ENCODE measurements around the gene KCTD13.
"Not testable (repeated sequence)": the region's sequence is repeated elsewhere in the genome, so short reads cannot be mapped to it uniquely, and the experiment has no call there.

KCTD13 gene

DNA sequence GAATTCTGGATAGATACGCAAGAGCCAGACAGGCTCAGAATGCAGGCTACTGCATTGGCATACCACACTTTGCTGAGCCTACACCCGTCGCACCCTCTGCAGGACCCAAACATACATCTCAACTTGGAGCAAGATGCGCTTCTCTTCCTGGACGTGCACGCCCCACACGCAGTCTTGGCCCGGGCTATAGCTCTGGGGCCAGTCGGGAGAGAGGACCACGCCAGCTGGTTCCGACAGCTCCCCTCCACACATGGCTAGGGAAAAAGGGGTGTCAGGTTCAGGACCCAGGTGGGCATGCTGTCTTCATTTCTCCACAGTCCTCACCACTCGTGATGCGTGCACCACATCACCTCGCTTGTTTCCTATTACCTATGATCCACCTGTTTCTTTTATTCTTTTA lies 47.9 kb downstream of the KCTD13 start:
- DNase-seq (ENCODE audit: low read depth in 2 of 2) = no peak

DNA sequence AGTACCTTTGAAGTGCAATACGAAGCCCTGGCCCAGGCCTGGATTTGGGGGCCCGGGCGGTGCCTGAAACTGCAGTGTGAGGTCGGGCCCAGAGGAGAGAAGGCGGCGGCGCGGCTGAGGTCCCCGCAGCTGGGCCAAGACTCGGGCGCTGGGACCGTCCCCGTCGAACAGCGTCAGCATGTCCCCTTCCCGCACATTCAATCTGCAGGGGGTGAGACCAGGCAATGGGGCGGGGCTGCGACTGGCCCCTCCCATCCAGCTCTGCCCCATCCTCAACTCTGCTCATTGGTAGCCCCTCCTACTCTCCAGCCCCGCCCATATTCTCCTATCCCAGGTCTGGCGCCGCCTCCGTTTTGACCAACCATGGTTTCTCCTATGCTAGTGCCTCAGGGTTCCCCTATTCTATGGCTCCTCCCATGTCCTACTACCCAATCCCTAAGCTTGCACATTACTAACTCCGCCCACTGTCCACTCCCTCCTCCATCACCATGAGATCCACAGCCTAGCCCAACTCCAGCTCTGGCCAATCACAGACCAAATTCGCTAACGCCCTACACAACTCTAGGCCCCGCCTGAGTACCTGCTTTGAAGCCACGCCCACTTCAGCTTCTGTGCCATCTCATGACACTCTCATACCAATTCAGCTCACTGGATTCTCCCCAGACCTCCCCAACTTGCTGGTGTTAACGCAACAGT lies 48.6 kb downstream of the KCTD13 start:
- no peak for DNase-seq (ENCODE audit: low read depth in 2 of 2)

DNA sequence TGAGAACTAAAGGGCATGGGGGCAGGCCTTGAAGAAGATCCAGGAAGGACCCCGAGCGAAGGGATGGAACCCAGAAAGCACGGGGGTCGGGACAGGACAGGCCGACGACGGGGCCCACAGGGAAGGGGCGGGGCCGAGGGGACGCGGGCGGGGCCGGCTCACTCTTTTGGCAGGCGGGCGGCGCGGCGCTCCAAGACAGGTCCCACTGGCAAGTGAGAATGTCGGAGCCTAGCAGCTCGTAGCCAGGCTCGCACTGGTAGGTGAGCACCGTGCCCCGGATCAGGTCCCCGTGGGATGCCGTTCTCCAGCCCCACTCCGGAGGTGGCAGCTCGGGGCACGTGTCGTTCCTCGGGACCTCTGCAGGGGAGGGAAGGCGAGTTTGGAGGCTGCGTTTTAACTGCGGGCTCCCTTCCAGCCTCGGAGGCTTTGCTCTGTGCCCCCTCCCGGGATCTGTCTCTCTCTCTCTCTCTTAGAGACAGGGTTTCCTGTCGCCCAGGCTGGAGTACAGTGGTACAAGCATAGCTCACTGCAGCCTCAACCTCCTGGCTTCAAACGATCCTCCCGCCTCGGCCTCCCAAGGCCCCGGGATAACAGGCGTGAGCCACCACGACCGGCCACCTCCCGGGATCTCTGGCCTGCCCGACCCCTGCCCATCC lies 49.3 kb downstream of the KCTD13 start:
- no peak for DNase-seq (ENCODE audit: low read depth in 2 of 2)

DNA sequence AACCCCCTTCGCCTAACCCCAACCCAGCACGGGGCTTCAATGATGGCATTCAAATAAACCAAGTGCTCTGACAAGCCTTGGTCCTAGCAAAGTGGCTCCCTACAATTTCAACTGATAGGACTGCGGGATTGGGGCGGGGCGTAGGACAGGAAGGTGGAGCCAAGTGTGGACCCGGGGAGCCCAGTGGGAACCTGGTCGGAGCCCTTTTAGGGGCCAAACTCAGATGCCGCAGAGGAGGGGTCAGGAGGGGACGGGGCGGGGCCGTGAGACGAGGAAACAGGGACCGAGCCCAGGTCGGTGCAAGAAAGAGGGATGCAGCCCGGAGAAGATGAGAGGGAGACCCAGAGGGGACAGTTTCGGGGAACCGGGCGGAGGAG lies 49.8 kb downstream of the KCTD13 start:
- DNase-seq (ENCODE audit: low read depth in 2 of 2) = no peak

DNA sequence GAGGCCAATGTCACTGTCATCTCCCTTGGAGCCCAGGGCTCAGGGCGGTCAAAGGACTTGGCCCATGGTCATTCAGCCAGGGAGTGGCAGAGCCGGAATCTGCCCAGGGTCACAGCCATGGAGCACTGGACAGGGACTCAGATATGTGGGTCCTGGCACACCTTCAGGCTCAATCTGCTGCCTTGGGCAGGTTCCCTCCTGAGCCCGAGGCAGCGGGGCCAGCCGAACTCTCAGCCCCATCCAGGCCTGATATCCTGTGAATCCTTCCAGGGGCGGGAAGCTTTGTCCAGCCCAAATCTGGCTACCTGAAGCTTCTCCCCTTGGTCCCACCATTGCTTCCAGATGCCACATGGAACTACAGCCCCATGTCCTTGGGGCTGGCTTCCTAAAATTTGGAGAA lies 50.8 kb downstream of the KCTD13 start:
- no peak for DNase-seq (ENCODE audit: low read depth in 2 of 2)

DNA sequence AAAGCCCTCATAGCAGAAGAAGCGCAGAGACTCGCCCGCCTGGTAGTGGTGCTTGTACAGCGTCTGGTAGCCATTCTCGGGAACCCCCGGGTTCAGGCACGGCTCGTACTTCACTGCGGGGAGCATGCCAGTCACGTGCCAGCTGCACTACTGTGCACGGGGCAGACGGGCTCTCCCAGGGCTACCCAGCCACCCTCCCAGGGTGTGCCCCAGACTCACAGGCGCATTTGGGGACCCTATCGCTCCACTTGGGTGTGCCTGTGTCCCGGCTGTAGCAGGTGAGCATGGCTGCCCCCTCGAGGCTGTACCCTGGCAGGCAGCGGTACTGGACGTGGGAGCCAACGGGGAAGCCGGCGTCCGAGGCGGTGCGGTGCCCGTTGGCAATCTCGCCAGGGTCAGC lies 52.7 kb downstream of the KCTD13 start:
- DNase-seq (ENCODE audit: low read depth in 2 of 2) = no peak

DNA sequence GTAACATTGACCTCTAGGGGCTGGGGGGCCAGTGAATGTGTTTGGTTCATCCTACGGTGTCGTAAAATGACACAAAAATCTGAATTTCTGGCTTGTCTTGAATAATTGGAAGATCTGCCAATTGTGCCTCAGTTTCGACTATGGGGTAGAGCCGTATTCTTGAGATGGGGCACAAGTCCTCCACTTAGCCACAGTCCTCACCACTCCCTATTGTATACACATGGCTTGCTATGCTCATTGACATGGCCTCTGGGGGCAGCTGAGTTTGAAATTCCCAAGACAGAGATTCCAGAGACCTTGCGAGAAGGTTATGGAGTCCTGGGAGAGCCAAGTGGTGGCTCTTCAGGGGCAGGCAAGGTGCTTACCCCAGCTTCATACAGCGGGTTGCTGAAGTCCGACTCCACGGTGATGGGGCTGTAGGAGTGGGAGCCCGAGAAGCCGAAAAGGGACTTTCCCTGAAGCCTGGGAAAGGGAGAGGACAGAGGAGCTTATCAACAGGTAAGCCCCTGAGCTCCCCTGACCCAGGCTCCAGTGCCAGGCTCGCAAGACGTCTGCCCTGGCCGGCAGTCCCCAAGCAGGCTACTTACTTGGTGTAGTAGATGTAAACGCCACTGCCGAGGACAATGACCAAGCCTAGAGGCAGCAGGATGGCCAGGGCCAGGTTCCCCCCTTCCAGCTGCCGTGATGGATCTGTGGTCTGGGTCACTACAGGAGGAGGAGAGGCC lies 54.0 kb downstream of the KCTD13 start:
- no peak for DNase-seq (ENCODE audit: low read depth in 2 of 2)

DNA sequence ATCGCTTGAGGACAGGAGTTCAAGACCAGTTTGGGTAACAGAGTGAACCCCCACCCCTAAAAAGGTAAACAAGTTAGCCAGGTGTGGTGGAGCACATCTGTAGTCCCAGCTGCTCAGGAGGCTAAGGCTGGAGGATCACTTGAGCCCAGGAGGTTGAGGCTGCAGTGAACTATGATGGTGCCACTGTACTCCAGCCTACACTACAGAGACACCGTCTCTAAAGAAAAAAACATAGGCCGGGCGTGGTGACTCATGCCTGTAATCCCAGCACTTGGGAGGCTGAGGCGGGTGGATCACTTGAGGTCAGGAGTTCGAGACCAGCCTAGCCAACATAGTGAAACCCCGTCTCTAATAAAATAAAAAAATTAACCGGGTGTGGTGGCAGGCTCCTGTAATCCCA lies 57.0 kb downstream of the KCTD13 start:
- DNase-seq (ENCODE audit: low read depth in 2 of 2) = not testable (repeated sequence)

DNA sequence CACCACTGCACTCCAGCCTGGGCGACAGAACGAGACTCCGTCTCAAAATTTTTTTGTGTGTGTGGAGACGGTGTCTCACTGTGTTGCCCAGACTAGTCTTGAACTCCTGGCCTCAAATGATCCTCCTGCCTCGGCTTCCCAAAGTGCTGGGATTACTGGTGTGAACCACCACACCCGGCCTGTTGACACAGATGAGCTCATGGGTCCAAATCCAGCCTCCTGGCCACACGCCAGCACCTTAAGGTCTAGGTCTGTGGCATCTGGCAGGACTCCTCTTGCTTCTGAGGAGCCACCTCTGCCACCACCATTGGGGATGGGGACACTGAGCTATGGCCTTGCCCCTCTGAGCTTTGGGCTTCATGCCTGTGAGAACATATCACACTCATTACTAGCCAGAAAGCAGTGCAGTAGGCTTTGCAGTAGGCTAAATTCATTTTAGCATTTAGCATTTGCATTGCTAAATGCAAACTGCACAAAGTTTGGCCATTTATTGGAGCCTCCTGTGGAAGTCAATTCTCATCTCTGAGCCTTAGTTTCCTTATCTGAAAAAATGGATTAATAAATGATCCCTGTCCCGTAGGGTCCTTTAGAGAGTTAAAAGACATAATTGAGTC lies 57.5 kb downstream of the KCTD13 start:
- no peak for DNase-seq (ENCODE audit: low read depth in 2 of 2)

DNA sequence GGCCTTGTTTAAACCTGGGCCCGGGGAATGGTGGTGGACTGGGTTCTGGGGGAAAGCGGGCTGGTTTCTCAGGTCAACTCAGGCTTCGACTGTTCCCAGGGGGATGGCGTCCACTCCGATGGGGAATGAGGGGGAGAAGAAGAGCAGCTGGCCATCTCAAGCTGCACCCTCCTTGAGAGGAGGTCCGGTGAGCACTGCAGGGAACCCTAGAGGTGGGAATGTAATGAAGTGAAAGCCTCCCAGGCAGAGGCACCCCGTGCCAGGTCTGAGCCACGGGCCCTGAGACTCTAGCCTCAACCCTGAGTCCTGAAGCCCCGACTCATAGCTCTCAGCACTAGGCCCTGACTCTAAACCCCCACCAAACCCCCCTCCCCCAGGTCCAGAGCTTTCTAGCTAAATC lies 61.8 kb downstream of the KCTD13 start:
- DNase-seq (ENCODE audit: low read depth in 2 of 2) = no peak

DNA sequence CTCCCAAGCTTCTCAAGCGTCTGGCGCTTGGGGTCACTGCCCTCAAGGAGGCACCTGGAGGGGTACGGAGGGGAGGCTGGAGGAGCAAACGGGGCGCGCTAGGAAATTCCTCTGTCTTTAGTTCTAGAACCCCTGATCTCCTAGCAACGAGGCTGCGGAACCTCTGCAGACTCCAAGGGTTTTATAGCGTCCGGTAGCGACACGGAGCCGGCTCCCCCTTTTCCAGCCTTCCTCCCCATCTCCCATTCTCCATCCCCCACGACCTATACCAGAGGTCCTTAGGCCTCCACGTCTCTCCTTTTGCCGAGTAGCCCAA lies 62.4 kb downstream of the KCTD13 start:
- no peak for DNase-seq (ENCODE audit: low read depth in 2 of 2)

DNA sequence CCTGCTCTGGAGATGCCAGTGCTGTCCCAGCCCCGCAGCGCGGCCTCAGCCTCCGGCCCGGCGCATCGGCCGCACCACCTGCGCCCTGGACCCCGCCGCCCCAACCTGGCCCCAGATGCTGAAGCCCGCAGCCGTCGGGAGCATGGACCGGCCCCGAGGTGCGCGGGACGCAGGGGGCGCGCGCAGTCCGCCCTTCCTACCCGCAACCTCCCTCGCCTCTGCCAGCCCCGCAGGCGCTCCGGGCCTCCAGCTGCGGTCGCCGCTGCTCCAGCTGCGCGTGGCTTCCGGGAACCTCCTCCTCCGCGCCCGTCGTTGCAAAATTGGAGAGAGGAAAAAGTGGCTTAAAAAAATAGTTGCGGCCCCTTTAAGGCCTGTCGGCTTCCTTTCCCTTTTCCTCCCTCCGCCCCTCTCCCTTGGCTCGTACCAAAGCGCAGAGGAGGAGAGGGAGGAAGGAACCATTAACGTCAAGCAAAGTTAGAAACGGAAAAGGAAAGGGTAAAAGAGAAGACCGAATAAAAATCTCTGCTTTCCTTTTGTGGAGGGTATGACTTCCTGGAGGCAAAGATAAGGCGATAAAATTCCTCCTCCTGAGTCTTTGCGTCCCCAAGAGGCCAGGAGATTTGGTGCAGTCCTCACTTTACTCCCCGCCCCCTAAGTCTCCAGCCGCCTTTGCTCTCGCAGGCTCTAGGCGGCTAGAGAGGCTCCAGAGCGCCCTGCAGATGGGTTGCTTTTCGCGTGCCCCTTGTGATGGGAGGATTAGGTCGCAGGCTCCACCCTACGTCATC lies 63.0 kb downstream of the KCTD13 start, which contains the start of gene CDIPT:
Gene CDIPT, minus strand, starts transcription at position 343 of the 785 bp plus-strand sequence. CDS start 369 bp downstream, outside the sequence.
- peak; percentile 84 to 87 for DNase-seq (ENCODE audit: low read depth in 2 of 2)

DNA sequence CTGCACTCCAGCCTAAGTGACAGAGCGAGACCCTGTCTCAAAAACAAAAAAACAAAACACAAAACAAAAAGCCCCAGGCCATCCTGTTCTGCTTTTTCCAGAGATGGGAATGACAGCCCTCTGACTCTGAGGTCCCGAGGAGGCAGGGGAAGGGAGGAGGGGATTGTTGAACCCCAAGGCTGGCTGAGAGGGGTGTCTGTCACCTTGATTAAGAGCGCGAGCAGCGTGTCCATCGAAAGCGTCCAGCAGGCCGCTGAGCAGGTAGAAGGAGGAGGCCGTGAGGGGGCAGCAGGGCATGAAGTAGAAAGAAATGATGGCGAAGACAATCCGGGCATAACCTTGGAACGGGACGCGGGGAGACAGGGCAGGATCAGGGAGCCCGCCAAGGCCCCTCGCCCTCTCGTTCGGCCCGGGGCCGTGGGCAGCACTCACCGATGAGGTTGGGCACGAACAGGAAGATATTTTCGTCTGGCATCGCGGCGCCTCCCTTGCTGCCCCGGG lies 63.6 kb downstream of the KCTD13 start:
- no peak for DNase-seq (ENCODE audit: low read depth in 2 of 2)

DNA sequence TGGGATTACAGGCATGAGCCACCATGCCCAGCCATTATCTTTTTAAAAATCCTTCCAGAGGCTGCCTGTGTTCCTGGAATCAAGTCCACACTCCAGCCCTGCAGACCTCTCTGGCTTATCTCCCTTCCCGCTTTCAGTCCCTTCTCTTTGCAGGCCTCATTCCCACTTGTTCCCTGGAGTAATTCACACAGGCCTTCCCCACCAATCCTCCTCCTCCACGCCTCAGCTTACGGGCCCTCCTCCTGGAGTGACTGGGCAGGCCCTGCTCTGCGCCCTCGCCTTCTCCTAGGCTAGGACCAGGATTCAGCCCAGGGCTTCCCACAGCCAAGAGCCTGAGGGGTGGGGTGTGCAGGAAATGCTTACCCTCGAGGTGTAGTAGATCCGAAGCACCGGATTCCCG lies 65.8 kb downstream of the KCTD13 start:
- no peak for DNase-seq (ENCODE audit: low read depth in 2 of 2)

DNA sequence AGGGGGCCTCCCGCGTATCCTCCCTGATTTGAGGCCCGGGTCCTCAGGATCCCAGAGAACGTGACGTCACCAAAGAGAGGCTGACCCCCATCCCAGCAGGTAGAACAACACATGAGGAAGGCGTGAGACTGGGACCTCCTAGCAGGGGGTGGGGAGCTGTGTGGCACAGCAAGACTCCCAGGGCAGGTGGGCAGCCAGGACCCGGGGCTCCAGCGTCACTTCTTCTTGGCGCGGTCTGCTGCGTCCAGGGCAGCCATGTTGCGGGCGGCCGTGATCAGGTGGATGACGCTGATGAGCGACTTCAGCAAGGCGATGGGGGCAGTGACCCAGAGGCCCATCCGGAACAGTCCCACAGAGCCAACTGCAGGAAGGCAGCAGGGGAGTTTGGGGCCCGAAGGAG lies 67.1 kb downstream of the KCTD13 start:
- DNase-seq (ENCODE audit: low read depth in 2 of 2) = no peak

DNA sequence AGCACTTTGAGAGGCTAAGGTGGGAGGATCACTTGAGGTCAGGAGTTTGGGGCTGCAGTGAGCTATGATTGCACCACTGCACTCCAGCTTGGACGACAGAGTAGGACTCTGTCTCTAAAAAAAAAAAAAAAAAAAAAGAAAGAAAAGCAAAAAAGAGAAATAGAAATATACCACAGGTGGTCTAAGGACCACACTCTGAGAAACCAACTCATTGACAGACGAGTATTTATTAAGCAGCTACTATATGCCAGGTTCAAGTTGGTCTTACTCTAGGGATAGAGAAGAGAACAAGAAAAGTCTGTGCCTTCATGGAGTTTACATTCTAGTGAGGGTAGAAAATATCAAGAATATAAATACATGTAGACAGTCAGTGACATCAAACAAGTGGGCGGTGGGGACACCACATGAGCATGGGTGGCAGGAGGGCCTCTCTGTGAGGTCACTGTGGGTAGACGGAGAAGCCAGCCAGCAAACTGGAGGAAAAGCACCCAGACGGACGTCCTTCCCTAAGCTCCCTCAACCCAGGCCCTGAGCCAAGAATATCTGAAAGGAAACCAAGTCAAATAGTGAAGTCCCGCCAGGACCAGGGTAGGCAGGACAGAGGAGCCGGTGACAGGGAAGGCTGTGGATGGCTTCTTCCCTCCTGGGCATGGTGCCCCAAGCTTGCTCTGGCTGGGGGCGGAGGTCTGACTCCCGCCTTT lies 67.7 kb downstream of the KCTD13 start:
- no peak for DNase-seq (ENCODE audit: low read depth in 2 of 2)

DNA sequence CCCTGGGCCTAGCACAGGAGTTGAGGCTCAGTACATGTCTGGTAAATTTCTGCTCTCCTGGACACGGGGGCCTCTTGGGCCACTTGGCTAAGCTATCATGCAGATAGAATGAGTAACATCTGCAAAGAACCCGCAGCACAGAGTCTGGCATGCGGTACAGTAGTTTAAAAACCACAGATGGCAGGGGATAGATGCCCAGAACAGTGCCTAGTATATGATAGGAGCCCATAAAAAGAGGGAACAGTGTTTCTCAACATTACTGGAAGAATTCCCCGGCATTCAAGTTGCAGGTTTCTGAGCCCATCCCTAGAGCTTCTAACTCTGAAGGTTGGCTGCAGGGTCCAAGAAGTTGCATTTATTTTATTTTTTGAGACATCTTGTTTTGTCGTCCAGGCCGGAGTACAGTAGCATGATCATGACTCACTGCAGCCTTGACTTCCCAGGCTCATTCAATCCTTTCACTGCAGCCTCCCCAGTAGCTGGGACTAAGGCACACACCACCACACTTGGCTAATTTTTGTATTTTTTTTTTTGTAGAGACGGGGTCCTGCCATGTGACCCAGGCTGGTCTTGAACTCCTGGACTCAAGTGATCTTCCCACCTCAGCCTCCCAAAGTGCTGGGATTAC lies 68.8 kb downstream of the KCTD13 start:
- no peak for DNase-seq (ENCODE audit: low read depth in 2 of 2)

All from stimulated activated CD8-positive, alpha-beta memory T cell treated with anti-CD3 and anti-CD28 coated beads, Interleukin-2, amount 100 ng/mL, for 1 hour (primary cell).